Measurements from ENCODE around the gene SCEL.

SCEL gene

GRCh38 chr13:77530875-77531274, 4.6 kb upstream of the SCEL start:
- no peaks in the 10 kb centered on the region for H3K36me3 Mint-ChIP-seq (ENCODE audit: low read depth)
- H3K4me1 Mint-ChIP-seq (ENCODE audit: low read depth): no peaks in the 10 kb centered on the region
- H3K27me3 Mint-ChIP-seq: peaks cover under 1% of the 10 kb centered on the region
- H3K27ac Mint-ChIP-seq: no peak overlapping the region
- H3K9me3 Mint-ChIP-seq: no peaks in the 10 kb centered on the region
- H3K4me3 Mint-ChIP-seq: no peak overlapping the region

- Mint-ChIP-seq H3K9me3 (no peaks in the 10 kb centered on the region), H3K27me3 (peaks cover 5% of the 10 kb centered on the region), H3K36me3 (ENCODE audit: low read depth) (no peaks in the 10 kb centered on the region), H3K4me3 (no peak overlapping the region), H3K27ac (no peak overlapping the region), H3K4me1 (ENCODE audit: low read depth) (no peaks in the 10 kb centered on the region)
These were observed 2.5 kb upstream of the SCEL start for GRCh38 chr13:77532983-77533382.

- H3K27me3 Mint-ChIP-seq: peaks cover 5% of the 10 kb centered on the region
- H3K36me3 Mint-ChIP-seq (ENCODE audit: low read depth): no peaks in the 10 kb centered on the region
- H3K4me3 Mint-ChIP-seq: no peak overlapping the region
These were observed 1.4 kb upstream of the SCEL start for GRCh38 chr13:77533875-77534788.

GRCh38 chr13:77536358-77536757, 852 bp downstream of the SCEL start:
- H3K36me3 Mint-ChIP-seq (ENCODE audit: low read depth): no peaks in the 10 kb centered on the region
- no peak overlapping the region for H3K4me3 Mint-ChIP-seq
- no peak overlapping the region for H3K27ac Mint-ChIP-seq
- no peaks in the 10 kb centered on the region for H3K9me3 Mint-ChIP-seq
- H3K4me1 Mint-ChIP-seq (ENCODE audit: low read depth): no peaks in the 10 kb centered on the region
- H3K27me3 Mint-ChIP-seq: peaks cover 12% of the 10 kb centered on the region

More at GRCh38 chr13:77533875-77534788, 1.4 kb upstream of the SCEL start:
- Mint-ChIP-seq H3K4me1 (ENCODE audit: low read depth) (no peaks in the 10 kb centered on the region), H3K9me3 (no peaks in the 10 kb centered on the region), H3K27ac (no peak overlapping the region)

GRCh38 chr13:77537289-77537919, 1.9 kb downstream of the SCEL start:
- H3K36me3 Mint-ChIP-seq (ENCODE audit: low read depth): no peaks in the 10 kb centered on the region
- H3K27ac Mint-ChIP-seq: no peak overlapping the region
- peaks cover 12% of the 10 kb centered on the region for H3K27me3 Mint-ChIP-seq
- H3K4me3 Mint-ChIP-seq: no peak overlapping the region
- no peaks in the 10 kb centered on the region for H3K9me3 Mint-ChIP-seq
- no peaks in the 10 kb centered on the region for H3K4me1 Mint-ChIP-seq (ENCODE audit: low read depth)

- H3K27ac Mint-ChIP-seq: no peak overlapping the region
- no peak overlapping the region for H3K4me3 Mint-ChIP-seq
- no peaks in the 10 kb centered on the region for H3K9me3 Mint-ChIP-seq
- H3K36me3 Mint-ChIP-seq (ENCODE audit: low read depth): no peaks in the 10 kb centered on the region
- H3K4me1 Mint-ChIP-seq (ENCODE audit: low read depth): no peaks in the 10 kb centered on the region
- peaks cover 10% of the 10 kb centered on the region for H3K27me3 Mint-ChIP-seq
These were observed 8.2 kb downstream of the SCEL start for GRCh38 chr13:77543711-77544110.

- no peaks in the 10 kb centered on the region for H3K9me3 Mint-ChIP-seq
- peaks cover 12% of the 10 kb centered on the region for H3K27me3 Mint-ChIP-seq
- no peaks in the 10 kb centered on the region for H3K36me3 Mint-ChIP-seq (ENCODE audit: low read depth)
- H3K27ac Mint-ChIP-seq: no peak overlapping the region
- H3K4me1 Mint-ChIP-seq (ENCODE audit: low read depth): no peaks in the 10 kb centered on the region
- H3K4me3 Mint-ChIP-seq: no peak overlapping the region
These were observed 8.8 kb downstream of the SCEL start for GRCh38 chr13:77544355-77544754.

GRCh38 chr13:77544758-77545338, 9.3 kb downstream of the SCEL start:
- H3K9me3 Mint-ChIP-seq: no peaks in the 10 kb centered on the region
- H3K27ac Mint-ChIP-seq: no peak overlapping the region
- no peak overlapping the region for H3K4me3 Mint-ChIP-seq
- H3K4me1 Mint-ChIP-seq (ENCODE audit: low read depth): no peaks in the 10 kb centered on the region
- peaks cover 15% of the 10 kb centered on the region for H3K27me3 Mint-ChIP-seq
- no peaks in the 10 kb centered on the region for H3K36me3 Mint-ChIP-seq (ENCODE audit: low read depth)

- Mint-ChIP-seq H3K27me3 (peaks cover 9% of the 10 kb centered on the region), H3K4me1 (ENCODE audit: low read depth) (no peaks in the 10 kb centered on the region), H3K36me3 (ENCODE audit: low read depth) (no peaks in the 10 kb centered on the region), H3K9me3 (no peaks in the 10 kb centered on the region), H3K4me3 (no peak overlapping the region), H3K27ac (no peak overlapping the region)
These were observed 10.3 kb downstream of the SCEL start for GRCh38 chr13:77545626-77546412.

- no peaks in the 10 kb centered on the region for H3K4me1 Mint-ChIP-seq (ENCODE audit: low read depth)
These were observed 12.6 kb downstream of the SCEL start for GRCh38 chr13:77548095-77548494.

GRCh38 chr13:77548594-77548993, 13.1 kb downstream of the SCEL start:
- Mint-ChIP-seq H3K27ac (no peak overlapping the region), H3K27me3 (peaks cover 8% of the 10 kb centered on the region), H3K36me3 (ENCODE audit: low read depth) (no peaks in the 10 kb centered on the region), H3K9me3 (no peaks in the 10 kb centered on the region), H3K4me1 (ENCODE audit: low read depth) (no peaks in the 10 kb centered on the region), H3K4me3 (no peak overlapping the region)

More at GRCh38 chr13:77548095-77548494, 12.6 kb downstream of the SCEL start:
- H3K27ac Mint-ChIP-seq: no peak overlapping the region
- no peak overlapping the region for H3K4me3 Mint-ChIP-seq
- H3K36me3 Mint-ChIP-seq (ENCODE audit: low read depth): no peaks in the 10 kb centered on the region
- H3K27me3 Mint-ChIP-seq: peaks cover 8% of the 10 kb centered on the region
- no peaks in the 10 kb centered on the region for H3K9me3 Mint-ChIP-seq

- Mint-ChIP-seq H3K4me3 (no peak overlapping the region), H3K27me3 (peaks cover 9% of the 10 kb centered on the region), H3K27ac (no peak overlapping the region), H3K9me3 (no peaks in the 10 kb centered on the region), H3K36me3 (ENCODE audit: low read depth) (no peaks in the 10 kb centered on the region), H3K4me1 (ENCODE audit: low read depth) (peaks cover 12% of the 10 kb centered on the region)
These were observed 18.6 kb downstream of the SCEL start for GRCh38 chr13:77554069-77554468.

GRCh38 chr13:77555246-77555645, 19.7 kb downstream of the SCEL start:
- Mint-ChIP-seq H3K9me3 (no peaks in the 10 kb centered on the region), H3K36me3 (ENCODE audit: low read depth) (no peaks in the 10 kb centered on the region), H3K27ac (no peak overlapping the region), H3K27me3 (peaks cover 5% of the 10 kb centered on the region), H3K4me3 (no peak overlapping the region), H3K4me1 (ENCODE audit: low read depth) (peaks cover 19% of the 10 kb centered on the region)

GRCh38 chr13:77558016-77558415, 22.5 kb downstream of the SCEL start:
- Mint-ChIP-seq H3K4me1 (ENCODE audit: low read depth) (peaks cover 19% of the 10 kb centered on the region), H3K4me3 (no peak overlapping the region), H3K9me3 (no peaks in the 10 kb centered on the region), H3K36me3 (ENCODE audit: low read depth) (no peaks in the 10 kb centered on the region), H3K27me3 (peaks cover 5% of the 10 kb centered on the region), H3K27ac (no peak overlapping the region)

Measured in stimulated activated naive CD8-positive, alpha-beta T cell treated with anti-CD3 and anti-CD28 coated beads, Interleukin-15, Interleukin-2, amounts not matched to agents 100 ng/mL and 50 ng/mL, for 24 hours (primary cell).